ENCODE measurements around the gene TCF19.

Gene TCF19

GRCh38 chr6:31158140-31158862, at the start of gene TCF19:
Gene TCF19 (plus strand): TSS chr6:31158589. CDS start chr6:31159470, 881 bp downstream.
- TF ChIP-seq GATA3 (IDR thresholded peaks at IDR 0.05; ENCODE audit: low read depth, low read length) (no peak), GATA2 (IDR thresholded peaks at IDR 0.05; ENCODE audit: low read depth, low read length) (no peak)

DNA sequence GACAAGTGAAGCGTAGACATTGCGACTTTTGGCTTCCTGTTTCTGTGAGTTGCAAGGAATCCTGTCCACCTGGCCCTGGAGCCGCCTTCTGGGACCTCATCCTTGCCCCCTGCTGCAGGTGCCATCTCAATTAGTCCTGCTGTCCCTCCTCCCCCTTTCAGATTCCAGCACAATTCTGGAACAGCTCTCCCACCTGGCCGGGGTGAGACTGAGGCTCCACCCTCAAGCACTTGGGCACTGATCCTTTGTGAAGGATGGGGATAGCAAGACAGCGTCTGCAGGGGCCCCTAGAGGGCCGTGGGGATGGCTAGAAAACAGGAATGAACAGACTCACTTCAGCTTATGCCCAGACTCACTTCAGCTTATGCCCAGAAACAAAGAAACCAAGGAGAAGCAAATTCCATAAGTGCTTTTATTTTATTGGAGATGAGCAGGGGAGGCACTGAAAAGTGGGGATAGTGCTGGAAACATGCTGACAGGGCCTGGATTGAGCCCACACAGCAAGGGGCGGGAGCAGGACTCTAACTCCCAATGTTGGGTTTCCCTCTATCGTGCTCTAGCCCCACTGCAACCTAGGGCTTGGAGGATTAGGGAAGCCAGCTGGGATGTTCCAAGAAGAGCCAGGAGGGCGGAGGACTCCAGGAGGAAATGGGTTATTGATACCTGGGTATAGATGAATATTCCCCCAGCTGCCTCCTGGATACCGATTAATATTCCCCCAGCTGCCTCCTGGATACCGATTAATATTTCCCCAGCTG, 47.4 kb upstream of the TCF19 start:
- no peak for TF ChIP-seq GATA2 (IDR thresholded peaks at IDR 0.05; ENCODE audit: low read depth, low read length)

DNA sequence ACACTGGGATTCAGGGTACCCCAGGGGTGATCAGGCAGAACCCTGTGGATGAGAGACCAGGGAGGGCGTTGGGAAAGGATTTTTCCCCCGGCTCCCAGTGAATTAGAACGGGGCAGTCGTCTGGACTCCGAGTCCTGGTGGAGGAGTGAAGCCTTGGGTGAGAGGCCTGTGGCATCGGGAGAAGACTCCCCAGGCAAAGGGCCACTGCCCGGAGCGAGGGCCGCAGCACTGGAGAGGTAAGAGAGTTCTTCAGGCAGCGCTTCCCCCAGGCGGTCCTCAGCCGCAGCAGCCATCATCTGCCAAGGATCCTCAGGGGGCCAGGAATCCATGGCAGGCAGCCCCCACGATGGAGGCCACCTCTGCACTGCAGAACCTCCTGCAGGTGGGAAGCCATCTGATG, 46.7 kb upstream of the TCF19 start:
- TF ChIP-seq GATA2 (IDR thresholded peaks at IDR 0.05; ENCODE audit: low read depth, low read length): no peak
- no peak for TF ChIP-seq GATA3 (IDR thresholded peaks at IDR 0.05; ENCODE audit: low read depth, low read length)

DNA sequence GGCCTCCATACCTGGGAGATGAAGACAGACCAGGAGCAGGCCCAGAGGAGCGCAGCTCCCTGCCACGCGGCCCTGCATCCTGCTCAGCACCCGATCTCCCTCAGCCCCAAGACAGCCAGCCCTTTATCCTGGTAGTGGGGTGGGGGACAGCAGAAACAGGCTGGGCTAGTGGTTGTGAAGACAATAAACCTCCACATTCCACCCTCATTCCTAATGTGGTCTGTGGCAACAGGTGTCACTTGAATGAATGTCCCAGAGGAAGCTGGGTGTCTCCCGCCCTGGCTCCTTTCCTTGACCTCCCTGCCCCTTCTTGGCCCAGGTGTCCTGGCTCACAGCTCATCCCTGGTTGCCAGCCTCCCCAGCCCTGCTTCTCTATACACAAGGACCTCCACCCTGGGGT, 45.9 kb upstream of the TCF19 start, which contains the start of gene C6orf15:
TSS of gene C6orf15 (minus strand) at position 98 of the 400 bp plus-strand sequence. CDS start at position 78, 20 bp downstream.
- no peak for TF ChIP-seq GATA2 (IDR thresholded peaks at IDR 0.05; ENCODE audit: low read depth, low read length)
- no peak for TF ChIP-seq GATA3 (IDR thresholded peaks at IDR 0.05; ENCODE audit: low read depth, low read length)

DNA sequence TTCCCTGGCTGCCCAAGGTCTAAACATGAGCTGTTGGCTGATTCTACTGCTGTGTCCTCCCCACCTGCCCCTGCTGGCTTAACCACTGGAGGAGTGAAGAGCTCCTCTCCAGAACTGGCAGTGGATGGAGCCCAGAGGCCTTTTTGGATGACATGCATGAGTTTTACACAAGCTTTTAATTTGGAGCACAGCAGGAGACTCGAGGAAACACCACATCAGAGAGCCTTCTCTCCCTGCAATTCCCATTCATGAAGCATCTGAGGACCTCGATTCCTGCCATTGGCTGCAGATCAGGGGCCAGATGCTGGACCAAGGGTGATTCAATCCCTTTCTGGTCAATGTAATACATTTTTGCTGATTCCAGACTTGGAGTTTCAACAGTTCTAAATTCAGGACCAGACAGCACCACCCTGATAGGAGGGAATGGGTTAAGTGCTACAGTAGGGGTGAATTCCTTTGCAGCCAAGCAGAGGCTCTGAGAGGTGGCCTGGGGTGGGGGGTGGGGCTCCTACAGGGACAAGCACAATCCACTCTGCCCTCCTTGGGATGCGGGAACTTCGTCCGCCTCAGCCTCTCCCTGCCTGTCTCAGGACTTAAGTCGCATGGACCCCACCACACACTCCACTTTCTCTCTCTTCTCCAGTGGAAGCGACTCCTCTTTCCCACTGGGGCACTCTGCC, 44.4 kb upstream of the TCF19 start:
- TF ChIP-seq GATA3 (IDR thresholded peaks at IDR 0.05; ENCODE audit: low read depth, low read length): no peak
- TF ChIP-seq GATA2 (IDR thresholded peaks at IDR 0.05; ENCODE audit: low read depth, low read length): no peak

- no peak for TF ChIP-seq GATA3 (IDR thresholded peaks at IDR 0.05; ENCODE audit: low read depth, low read length)
- no peak for TF ChIP-seq GATA2 (IDR thresholded peaks at IDR 0.05; ENCODE audit: low read depth, low read length)
Measured at GRCh38 chr6:31114541-31114878, 43.9 kb upstream of the TCF19 start, which contains the start of gene PSORS1C1. Gene PSORS1C1 (plus strand): TSS chr6:31114800. CDS start chr6:31129633, 14,833 bp downstream.

GRCh38 chr6:31114970-31115849, 43.2 kb upstream of the TCF19 start:
- no peak for TF ChIP-seq GATA2 (IDR thresholded peaks at IDR 0.05; ENCODE audit: low read depth, low read length)
- TF ChIP-seq GATA3 (IDR thresholded peaks at IDR 0.05; ENCODE audit: low read depth, low read length): no peak

GRCh38 chr6:31115941-31116560, 42.3 kb upstream of the TCF19 start:
- TF ChIP-seq GATA2 (IDR thresholded peaks at IDR 0.05; ENCODE audit: low read depth, low read length): no peak
- no peak for TF ChIP-seq GATA3 (IDR thresholded peaks at IDR 0.05; ENCODE audit: low read depth, low read length)

- TF ChIP-seq GATA3 (IDR thresholded peaks at IDR 0.05; ENCODE audit: low read depth, low read length) (no peak), GATA2 (IDR thresholded peaks at IDR 0.05; ENCODE audit: low read depth, low read length) (no peak)
Measured at GRCh38 chr6:31116661-31117385, 41.6 kb upstream of the TCF19 start.

- TF ChIP-seq GATA2 (IDR thresholded peaks at IDR 0.05; ENCODE audit: low read depth, low read length) (no peak), GATA3 (IDR thresholded peaks at IDR 0.05; ENCODE audit: low read depth, low read length) (no peak)
Measured at GRCh38 chr6:31118178-31118577, 40.2 kb upstream of the TCF19 start.

DNA sequence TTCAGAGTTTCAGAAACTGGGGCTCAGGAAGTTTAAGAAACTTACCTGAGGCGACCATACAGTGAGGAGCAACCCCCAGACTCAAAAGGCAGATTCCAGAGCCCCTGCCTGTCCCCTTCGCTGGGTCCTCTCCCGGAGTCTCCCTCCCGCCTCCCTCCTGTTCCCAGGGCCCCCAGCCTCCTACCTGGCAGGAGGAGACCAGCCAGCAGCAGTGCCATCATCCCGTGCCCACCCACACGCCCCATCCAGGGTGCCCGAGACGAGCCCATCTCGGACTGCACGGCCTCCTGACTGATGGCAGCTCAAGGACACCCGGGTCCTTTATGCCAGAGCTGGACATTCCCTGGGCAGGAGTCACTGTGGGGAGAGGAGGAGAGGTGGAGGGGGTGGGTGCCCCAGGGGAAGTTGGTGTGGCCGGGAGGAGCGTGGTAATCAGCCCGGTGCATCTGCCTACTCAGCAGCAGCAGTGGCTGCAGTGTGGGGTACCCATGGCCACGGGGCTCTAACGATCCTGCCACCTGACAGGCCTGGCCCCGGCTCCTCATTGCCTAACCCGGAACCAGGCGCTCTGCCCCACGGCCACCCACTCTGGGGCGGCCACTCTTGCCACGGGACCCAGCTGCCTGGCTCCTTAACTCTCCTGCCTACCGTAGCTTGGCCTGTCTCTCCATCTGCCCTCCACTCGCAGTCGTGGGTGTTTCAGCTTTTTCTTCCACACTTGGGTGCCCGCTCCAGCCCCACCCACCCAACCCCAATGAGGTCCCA, 38.1 kb upstream of the TCF19 start, which contains the start of gene CDSN:
TSS of gene CDSN (minus strand) at position 296 of the 765 bp plus-strand sequence. CDS start at position 269, 27 bp downstream.
- TF ChIP-seq GATA3 (IDR thresholded peaks at IDR 0.05; ENCODE audit: low read depth, low read length): no peak
- no peak for TF ChIP-seq GATA2 (IDR thresholded peaks at IDR 0.05; ENCODE audit: low read depth, low read length)
